Middle frontal gyrus (tissue), 1 donor: ENCODE results near the gene UTF1.
"Not testable (repeated sequence)": the region's sequence is repeated elsewhere in the genome, so short reads cannot be mapped to it uniquely, and the experiment has no call there.

Source experiments
- DNase-seq: peaks from one replicate; pipeline ENCODE4 v3.0.0-alpha.2; 2015; ENCODE audit warnings: low spot score; ENCODE audit errors: extremely low spot score

Gene UTF1

DNA sequence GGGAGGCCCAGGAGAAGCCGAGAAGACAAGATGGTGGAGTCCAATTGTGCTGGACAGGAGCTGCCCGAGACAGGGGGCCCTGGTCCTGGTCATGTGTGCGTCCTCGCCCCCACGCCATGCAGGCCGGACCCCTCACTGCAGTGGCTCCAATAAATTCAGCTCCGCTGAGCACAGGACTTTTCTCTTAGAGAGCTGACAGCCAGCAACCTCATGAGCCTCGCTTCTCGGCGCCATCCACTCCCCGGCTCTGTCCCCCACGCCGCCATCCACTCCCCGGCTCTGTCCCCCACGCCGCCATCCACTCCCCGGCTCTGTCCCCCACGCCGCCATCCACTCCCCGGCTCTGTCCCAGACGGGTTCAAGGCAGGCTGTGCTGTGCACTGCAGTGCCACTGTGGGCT, 2.8 kb upstream of the UTF1 start:
- no peak for DNase-seq

- no peak for DNase-seq
Measured at GRCh38 chr10:133229265-133230043, 563 bp upstream of the UTF1 start.

- no peak for DNase-seq
Measured at GRCh38 chr10:133230387-133231195, 574 bp downstream of the UTF1 start.

DNA sequence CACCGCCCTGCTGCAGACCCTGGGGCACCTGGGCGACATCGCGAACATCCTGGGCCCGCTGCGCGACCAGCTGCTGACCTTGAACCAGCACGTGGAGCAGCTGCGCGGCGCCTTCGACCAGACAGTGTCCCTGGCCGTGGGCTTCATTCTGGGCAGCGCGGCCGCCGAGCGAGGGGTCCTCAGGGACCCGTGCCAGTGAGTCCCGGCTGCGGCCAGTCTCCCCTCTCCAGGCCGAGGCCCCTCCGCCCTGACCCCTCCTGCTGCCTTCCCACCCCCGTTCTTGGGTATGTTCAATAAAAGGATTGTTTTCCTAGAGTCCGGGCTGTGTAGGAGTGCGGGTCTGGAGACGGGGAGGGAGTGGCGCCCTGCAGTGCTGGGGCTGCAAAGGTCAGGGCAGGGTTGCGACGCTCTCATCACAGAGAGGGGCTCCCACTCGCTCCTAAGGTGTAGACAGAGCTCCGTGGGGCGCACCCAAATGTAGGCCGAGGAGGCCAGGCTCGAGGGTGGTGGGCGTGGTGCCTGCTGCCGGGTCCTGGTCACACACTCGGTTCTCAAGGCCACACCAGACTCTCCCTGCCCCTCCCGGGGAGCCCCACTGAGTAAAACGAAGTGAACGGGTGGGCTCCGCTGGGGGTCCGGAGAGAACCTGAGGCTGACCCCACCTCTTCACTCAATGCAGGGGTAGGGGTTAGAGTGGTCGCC, 1.4 kb downstream of the UTF1 start:
- no peak for DNase-seq

DNA sequence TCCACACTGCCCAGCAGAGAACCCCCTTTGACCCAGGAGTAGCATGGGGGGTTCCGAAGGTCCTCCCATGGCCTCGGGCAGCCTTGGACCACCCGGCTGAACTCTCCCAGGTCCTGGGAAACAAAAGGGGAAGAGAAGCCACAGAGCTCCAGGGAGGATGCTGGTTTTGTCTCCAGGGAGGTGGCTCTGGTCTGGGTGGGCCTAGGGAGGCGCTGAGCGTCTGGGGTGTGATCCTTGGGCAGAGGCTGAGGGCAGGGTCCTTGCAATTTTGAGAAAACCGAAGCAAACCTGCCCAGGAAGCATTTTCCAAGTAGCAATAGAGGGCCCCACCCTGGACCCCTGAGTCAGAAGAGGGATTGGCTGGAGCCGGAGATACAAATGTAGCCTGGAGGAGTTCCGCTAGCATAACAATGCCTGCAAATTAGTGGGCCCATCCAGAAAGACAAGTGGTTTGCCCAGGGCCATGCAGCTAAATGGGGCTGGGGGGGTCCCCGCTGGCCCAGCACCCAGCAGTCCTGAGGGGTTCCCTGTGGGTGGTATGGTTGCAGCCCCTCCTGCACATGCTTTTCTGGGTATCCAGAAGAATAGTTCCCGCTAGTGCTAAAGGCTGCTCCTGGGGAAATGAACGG, 2.0 kb downstream of the UTF1 start:
- DNase-seq = no peak

DNA sequence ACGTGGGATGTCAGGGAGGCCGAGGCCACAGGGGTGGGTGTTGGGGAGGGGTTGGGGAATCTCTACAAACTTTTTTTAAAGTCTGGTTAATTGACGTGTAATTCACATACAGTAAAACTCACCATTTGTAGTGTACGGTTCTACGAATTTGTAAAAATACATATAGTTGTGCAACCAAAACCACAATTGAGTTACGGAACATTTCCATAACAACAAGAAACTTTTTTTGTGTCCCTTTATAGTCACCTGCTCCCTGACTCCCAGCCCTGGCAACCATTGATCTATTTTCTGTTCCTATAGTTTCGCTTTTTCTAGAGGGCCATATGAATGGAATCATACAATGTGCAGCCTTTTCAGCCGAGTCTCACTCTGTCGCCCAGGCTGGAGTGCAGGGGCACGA, 4.8 kb downstream of the UTF1 start:
- not testable (repeated sequence) for DNase-seq

DNA sequence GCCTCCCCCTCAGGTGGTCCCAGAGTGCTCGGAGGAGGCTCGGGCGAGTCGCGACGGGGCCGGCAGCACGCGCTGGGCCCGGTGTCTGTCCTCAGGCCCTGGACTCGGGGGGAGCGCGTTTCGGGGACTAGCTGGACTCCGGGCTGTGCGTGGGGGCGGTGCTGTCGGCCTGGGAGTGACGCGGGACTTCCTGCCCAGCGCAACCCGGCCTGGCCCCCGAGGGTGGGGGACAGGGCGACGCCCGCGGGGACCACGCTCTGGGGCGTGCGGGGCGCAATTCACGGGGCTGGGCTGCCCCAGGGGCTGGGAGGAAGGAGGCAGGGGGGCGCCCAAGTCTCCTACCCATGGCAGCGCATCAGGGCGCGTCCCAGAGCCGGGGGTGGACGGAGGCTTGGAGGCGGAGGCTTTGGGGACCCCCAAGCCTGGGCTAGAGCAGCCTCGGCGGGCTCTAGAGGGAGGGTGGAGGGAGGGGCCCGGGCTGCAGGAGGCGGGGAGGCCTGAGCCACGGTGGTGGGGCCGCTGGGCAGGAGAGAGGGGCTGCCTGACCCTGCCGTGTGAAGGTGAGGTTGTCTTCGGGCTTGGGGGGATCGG, 5.3 kb downstream of the UTF1 start:
- DNase-seq = no peak

DNA sequence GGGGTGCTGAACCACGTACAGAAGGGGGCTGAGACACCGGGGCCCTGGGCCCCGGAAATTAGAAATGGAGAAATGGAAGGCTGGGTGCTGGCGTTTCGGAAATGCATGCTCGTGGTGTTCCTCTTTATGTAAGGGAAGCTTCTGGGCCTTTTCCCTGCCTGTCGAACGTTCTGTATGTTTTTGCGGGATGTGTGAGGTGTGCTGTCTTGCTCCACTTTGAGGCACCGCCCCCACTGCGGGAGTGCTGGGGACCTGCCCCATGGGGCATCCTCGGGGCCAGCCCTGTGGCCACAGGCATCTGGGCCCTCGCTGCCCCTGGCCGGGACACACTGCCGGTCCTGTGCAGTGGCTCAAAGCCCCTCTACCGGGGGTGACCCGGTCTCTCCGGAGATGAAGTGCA, 5.9 kb downstream of the UTF1 start:
- DNase-seq = no peak

GRCh38 chr10:133236401-133237240, 6.6 kb downstream of the UTF1 start:
- DNase-seq = no peak

- no peak for DNase-seq
Measured at GRCh38 chr10:133237241-133237587, 7.2 kb downstream of the UTF1 start.

- no peak for DNase-seq
Measured at GRCh38 chr10:133237588-133238465, 7.8 kb downstream of the UTF1 start, which contains the start of gene VENTX. Gene VENTX (plus strand): TSS chr10:133237855. CDS start chr10:133237915, 60 bp downstream.

DNA sequence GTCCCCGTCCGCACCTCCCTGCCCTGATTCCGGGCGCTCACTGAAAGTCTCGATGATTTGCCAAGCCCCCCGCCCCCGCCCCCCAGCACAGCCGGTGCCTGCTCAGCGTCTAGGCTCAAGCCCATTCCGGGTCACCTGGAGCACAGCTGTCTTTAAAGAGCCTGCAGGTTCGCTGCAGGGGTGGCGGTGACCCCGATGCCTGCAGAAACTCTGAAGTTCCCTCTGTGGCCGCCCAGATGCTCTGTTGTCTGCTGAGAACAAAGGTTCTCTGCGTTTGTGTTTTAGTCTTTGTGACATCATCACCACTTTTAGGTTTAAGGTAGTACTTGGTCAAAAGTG, 8.4 kb downstream of the UTF1 start:
- no peak for DNase-seq

DNA sequence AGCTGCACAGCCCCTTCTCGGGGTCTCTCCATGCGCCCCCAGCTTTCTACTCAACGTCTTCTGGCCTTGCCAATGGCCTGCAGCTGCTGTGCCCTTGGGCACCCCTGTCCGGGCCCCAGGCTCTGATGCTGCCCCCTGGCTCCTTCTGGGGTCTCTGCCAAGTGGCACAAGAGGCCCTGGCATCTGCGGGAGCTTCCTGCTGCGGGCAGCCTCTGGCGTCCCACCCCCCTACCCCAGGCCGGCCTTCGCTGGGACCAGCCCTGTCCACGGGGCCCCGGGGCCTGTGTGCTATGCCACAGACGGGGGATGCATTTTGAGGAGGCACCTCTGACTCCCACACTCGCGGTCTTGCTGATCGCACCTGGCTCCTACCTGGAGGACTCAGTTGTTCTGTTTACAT, 10.0 kb downstream of the UTF1 start:
- DNase-seq = no peak

GRCh38 chr10:133241501-133242205, 11.6 kb downstream of the UTF1 start:
- DNase-seq = no peak

GRCh38 chr10:133242611-133243356, 12.8 kb downstream of the UTF1 start:
- no peak for DNase-seq

GRCh38 chr10:133243593-133243992, 13.6 kb downstream of the UTF1 start:
- no peak for DNase-seq

DNA sequence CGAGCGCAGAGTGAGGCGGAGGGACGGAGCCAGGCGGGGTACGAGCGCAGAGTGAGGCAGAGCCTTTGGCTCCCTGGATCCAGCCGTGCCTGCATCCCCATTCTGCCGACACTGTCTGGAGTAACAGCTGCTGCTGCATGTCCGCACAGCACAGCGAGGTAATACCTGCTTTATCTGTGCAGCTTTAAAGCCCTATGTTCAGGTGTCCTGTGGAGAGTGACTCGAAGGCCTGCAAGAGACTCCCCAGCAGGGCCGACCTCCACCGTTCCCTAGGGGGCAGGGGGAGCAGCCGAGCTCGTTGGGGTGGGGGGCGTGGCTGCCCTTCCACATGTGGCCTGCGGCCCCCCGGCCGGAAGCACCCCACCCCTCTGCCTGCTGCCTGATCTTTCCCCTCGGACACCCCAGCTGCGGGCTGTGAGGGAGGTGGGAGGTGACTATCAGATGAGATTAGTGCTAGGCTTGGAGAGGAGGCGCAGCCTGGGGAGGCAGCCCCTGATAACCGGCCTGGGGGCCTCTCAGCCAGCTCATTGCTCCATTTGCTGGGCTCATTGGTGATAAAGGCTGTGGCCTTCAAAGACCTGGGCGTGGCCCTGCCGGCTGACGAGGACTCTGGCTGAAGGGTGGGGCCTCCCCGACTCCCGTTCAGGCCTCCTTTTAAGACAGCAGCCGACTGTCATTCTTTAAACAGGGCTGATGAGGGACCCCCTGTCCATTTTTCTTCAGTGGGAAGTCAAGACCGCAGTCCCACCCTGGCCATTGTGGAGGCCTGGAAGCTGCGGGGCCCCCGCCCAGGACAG, 15.6 kb downstream of the UTF1 start:
- DNase-seq = no peak
